NCI-H2196 (cell line): ENCODE data around the gene DCAF4.
"Not testable (repeated sequence)": the region's sequence is repeated elsewhere in the genome, so short reads cannot be mapped to it uniquely, and the experiment has no call there.

ENCODE experiments used
- DNase-seq: peaks from one replicate; lab custom pipeline; 2025; ENCODE audit not compliant: unreplicated experiment; lab: John Stamatoyannopoulos, UW

The DCAF4 gene

GRCh38 chr14:72966038-72966437 lies 39.8 kb downstream of the DCAF4 start:
- DNase-seq, result no peak

- no peak for DNase-seq
These were observed 42.1 kb downstream of the DCAF4 start for GRCh38 chr14:72968316-72968715.

DNA sequence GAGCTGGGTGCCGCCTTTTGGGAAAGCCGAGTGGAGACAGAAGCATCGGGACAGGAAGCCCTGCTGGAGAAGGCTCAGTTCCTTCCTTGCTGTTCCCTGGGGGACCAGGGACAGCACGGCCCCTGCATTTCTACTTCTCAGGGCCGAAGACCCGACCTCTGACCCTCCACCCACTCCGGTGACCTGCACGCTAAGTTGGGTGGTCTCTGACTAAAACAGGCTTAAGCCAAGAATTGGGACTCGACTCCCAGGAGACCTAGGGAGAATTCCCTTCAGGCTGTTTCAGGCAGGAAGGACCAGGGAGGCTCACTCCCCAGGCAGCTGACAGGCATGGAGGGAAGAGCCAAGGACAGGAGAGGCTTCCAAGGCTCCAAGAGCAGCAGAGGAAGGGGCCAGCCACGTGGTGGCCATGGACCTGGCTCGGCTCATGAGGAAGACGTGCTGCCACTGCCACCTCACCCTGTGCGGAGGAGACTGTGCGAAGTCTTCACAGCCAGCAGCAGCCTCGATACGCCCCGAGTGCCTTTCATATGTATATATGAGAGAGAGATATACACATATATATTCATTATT lies 43.9 kb downstream of the DCAF4 start:
- no peak for DNase-seq

DNA sequence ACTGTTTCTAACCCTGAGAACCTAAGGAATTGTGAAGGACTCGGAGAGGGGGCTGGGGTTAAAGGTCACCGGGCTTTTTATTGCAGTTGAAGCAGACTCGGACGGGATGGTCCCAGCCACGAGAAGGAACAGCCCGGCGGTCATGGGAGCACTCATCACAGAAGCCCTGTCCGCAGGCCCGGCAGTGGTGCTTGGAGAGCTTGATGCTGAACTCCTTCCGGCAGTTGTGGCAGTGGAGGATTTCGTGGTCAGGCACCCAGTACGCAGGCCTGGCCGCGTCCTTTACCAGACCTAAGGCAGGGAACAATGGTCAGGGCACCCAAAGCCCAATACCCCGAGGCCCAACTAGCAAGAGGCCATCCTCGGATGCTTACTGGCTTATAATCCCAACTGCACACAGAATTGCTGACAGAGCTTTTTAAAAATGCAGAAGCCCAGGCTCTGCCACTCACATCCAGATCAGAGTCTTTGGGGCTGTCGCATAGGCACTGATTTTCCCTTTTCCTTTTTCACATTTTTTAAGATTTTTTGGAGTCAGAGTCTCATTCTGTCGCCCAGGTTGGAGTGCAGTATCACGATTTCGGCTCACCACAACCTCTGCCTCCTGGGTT lies 44.7 kb downstream of the DCAF4 start:
- no peak for DNase-seq

DNA sequence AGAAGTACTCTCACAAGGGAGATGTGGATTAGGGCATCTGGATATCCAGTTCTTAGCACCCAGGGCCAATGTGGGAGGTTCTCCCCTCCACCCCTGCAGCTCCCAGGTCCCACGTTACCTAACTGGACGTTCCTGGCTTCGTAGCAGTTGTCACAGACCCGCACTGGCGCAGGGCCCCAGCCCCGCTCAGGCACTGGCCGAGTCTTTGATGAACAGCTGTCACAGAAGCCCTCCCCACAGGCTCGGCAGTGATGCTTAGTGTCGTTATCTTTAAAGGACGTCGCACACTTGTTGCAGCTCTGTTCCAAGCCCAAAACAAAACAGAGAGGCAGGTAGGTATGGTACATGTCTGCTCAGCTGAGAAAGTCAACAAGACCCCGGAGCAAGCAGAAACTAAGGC lies 48.4 kb downstream of the DCAF4 start:
- DNase-seq, result no peak

DNA sequence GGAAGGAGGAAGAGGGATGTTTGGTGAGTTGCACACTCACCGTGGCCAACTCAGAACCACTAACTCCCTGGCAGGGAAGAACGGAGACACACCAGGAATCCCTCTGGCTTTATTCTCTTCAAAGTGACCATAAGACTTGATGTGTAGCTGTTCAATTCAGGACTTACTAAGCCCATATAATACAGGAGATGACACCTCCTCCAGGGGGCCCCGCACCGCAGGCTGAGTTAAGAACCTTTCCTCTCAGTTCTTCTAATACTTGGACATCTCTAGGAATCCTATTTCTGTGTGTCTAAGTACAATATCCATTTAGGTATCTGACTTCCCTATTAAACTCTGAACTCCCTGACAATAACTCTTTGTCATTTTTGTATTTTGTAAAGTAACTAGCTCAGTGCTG lies 49.5 kb downstream of the DCAF4 start:
- no peak for DNase-seq

GRCh38 chr14:72978856-72979255 lies 52.6 kb downstream of the DCAF4 start:
- no peak for DNase-seq

- no peak for DNase-seq
These were observed 54.6 kb downstream of the DCAF4 start for GRCh38 chr14:72980863-72981262.

DNA sequence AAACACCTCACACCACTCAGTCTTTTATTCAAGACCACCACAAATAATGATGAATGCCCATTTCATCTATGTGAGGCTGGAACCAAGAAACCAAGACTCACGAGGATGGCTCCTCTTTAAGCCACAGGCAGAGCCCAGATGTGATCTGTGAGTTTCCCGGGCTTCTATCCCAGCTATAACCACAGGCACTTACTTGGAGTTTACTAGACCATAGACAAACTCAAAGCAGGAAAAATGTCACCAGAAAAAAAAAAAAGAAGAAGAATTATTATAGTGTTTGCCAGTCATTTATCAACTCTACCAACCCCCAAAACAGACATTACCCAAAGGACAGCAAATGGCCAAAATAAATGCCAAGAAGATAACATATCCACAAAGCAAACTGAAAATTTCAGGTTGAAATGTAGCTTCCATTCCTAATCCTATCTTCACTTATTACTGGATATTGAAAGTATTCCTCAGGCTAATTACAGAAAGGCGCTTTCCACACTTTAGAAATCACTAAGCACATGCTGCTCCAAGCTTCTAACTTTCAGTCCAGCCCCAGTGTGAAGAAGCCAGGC lies 56.0 kb downstream of the DCAF4 start:
- DNase-seq, result no peak

- DNase-seq, result no peak
These were observed 60.0 kb downstream of the DCAF4 start for GRCh38 chr14:72986214-72986613.

GRCh38 chr14:72986857-72987256 lies 60.6 kb downstream of the DCAF4 start:
- no peak for DNase-seq

GRCh38 chr14:72990171-72990570 lies 63.9 kb downstream of the DCAF4 start:
- no peak for DNase-seq

DNA sequence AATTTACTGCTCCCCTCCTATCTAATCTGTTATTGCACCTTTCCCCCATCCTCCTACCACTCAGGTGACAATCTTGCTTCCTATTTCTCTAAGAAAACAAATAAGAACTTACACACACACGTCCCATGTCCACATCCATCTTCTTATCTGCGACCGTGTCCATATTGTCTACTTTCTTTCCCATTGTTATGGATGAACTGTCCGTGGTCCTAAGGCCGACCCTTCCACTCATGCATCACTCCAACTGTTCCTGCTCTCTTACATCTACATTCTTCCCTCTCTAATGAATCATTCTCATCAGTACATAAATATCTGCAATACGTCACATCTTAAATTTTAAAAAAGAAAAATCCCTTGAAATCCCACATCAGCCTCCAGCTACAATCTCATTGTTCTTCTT lies 70.7 kb downstream of the DCAF4 start:
- DNase-seq, result no peak

GRCh38 chr14:72998252-72998903 lies 72.1 kb downstream of the DCAF4 start:
- no peak for DNase-seq

- no peak for DNase-seq
These were observed 73.1 kb downstream of the DCAF4 start for GRCh38 chr14:72999316-72999715.

DNA sequence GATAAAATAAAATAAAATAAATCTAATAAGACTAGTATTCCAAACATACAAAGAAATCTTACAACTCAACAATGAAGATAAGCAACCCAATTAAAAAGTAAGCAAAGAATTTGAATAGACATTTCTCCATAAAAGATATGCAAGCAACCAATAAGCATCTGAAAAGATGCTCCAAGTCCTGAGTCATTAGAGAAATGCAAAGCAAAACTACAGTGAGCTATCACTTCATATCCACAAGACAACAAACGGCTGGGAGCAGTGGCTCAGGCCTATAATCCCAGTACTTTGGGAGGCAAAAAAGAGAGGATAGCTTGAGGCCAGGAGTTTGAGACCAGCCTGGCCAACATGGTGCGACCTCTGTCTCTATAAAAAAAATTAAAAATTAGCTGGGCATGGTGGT lies 73.8 kb downstream of the DCAF4 start:
- no peak for DNase-seq

DNA sequence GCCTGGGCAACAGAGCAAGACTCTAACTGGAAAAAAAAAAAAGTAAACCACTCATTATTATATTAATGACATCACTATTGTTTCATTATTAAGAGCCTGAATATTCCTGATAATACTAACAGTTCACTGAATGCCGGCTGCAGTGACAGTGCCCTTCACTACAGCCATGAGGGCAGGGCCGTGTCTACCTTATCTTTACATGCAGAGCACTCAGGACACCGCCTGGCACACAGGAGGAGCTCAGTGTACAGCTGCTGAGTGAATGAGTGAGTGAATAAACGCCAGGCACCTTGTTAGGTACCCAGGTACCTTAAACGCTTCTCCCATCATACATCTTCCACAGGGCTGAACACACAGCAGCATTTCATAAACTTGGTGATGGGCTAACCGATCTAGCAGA lies 77.4 kb downstream of the DCAF4 start:
- no peak for DNase-seq

DNA sequence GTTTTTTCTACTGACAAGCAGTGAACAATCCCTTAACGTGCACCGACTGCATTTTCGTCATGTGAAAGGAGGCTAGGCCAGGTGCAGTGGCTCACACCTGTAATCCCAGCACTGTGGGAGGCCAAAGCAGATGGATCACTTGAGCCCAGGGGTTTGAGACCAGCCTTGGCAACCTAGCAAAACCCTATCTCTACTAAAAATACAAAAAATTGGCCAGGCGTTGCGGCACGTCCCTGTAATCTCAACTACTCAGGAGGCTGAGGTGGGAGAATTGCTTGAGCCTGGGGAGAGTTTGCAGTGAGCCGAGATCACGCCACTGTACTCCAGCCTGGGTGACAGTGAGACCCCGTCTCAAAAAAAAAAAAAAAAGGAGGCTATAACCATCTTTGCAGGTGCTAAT lies 78.4 kb downstream of the DCAF4 start:
- not testable (repeated sequence) for DNase-seq

GRCh38 chr14:73007835-73008234 lies 81.6 kb downstream of the DCAF4 start:
- no peak for DNase-seq

DNA sequence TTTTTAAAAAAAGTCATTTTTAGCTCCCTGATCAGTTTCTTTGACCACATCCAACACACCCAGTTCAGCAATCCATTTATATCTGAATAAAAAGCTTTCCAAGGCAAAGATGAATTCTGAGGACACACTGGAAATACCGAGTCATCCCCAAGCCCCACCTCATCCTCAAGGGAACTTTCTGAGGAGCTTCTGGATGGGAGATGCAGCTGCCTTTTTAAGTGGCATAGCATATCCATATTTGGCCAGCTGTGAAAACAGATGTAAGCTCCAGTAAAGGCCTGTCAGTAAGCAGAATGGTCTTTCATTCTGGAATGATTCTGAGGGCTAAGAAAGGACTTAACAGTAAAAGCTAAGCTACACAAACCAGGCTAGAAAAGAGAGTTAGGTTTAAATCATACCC lies 82.2 kb downstream of the DCAF4 start:
- no peak for DNase-seq
